H1 (cell line): ENCODE results near the gene PKIB. TPM values are rescaled to one million over a fixed set of nuclear protein-coding genes. Genes with fewer than 3 reads are reported as not detected.

Source experiments
- CTCF ChIA-PET: fragments of 300-600 bp; sonication (Branson Sonifier 250); formaldehyde crosslinking; loops from one replicate; lab custom pipeline; 2021; ENCODE audit not compliant: partially characterized antibody; lab: Charles Lee
- POLR2A ChIA-PET: fragments of 300-600 bp; sonication (Branson Sonifier 250); formaldehyde crosslinking; loops from one replicate; lab custom pipeline; 2021; ENCODE audit warnings: inconsistent platforms; ENCODE audit not compliant: partially characterized antibody; lab: Charles Lee
- DNase-seq, 2 experiments: peaks; one replicate each; pipeline versions ENCODE4 v3.0.0 to v3.0.0-alpha.2; 2010 to 2022; ENCODE audit warnings: low spot score in 2 of 2, low read depth in 1 of 2, mixed read lengths in 1 of 2
- FAIRE-seq: peaks from 2 replicates; lab custom pipeline; 2011; peaks lifted over from hg19 to GRCh38; lab: Jason Lieb, UNC
- H2AFZ ChIP-seq: 2 replicates; pipeline ENCODE4 v1.8.1; 2012; ENCODE audit warnings: low read length, inconsistent platforms
- H2AK5ac ChIP-seq: 2 replicates; pipeline ENCODE4 v1.6.1; 2013; ENCODE audit warnings: low read depth, low read length
- H2BK120ac ChIP-seq: replicated peaks from 2 replicates; pipeline ENCODE3; 2013; ENCODE audit warnings: low read depth, low read length, inconsistent platforms
- H2BK12ac ChIP-seq: 2 replicates; pipeline ENCODE4 v1.6.1; 2013; ENCODE audit warnings: low read depth, low read length
- H2BK15ac ChIP-seq: 2 replicates; pipeline ENCODE4 v1.6.1; 2013; ENCODE audit warnings: low read length
- H2BK20ac ChIP-seq: 2 replicates; pipeline ENCODE4 v1.6.1; 2013; ENCODE audit warnings: low read length
- H2BK5ac ChIP-seq: 2 replicates; pipeline ENCODE4 v1.6.1; 2013; ENCODE audit warnings: low read depth, low read length
- H3K14ac ChIP-seq: 2 replicates; pipeline ENCODE4 v1.6.1; 2013; ENCODE audit warnings: inconsistent platforms; ENCODE audit not compliant: insufficient read length
- H3K18ac ChIP-seq: 2 replicates; pipeline ENCODE4 v1.6.1; 2013; ENCODE audit warnings: low read length; ENCODE audit errors: extremely low read depth
- H3K23ac ChIP-seq: 2 replicates; pipeline ENCODE4 v1.6.1; 2013; ENCODE audit warnings: inconsistent platforms; ENCODE audit not compliant: insufficient read length
- H3K23me2 ChIP-seq: 2 replicates; pipeline ENCODE4 v1.6.1; 2013; ENCODE audit warnings: low read depth, low read length
- H3K27ac ChIP-seq: 2 replicates; pipeline ENCODE4 v1.6.1; 2011; ENCODE audit warnings: low read depth, low read length, inconsistent platforms
- H3K27me3 ChIP-seq, 4 experiments: replicated peaks in 1 of 4; 1 replicate in 1 of 4; 2 replicates in 3 of 4; pipeline versions ENCODE4 v1.6.1 to v1.8.1; 2011 to 2013; ENCODE audit warnings: low read length in 3 of 4, mild to moderate bottlenecking in 3 of 4, inconsistent platforms in 2 of 4, mixed read lengths in 2 of 4, moderate library complexity in 1 of 4; ENCODE audit not compliant: control insufficient read depth in 3 of 4, insufficient read depth in 3 of 4; ENCODE audit errors: extremely low read depth in 1 of 4
- H3K36me3 ChIP-seq, 4 experiments: 2 replicates each; pipeline versions ENCODE4 v1.6.1 to v1.8.1; 2011 to 2013; ENCODE audit warnings: mild to moderate bottlenecking in 4 of 4, low read length in 3 of 4, moderate library complexity in 2 of 4, control low read depth in 1 of 4, inconsistent platforms in 1 of 4; ENCODE audit not compliant: insufficient read depth in 4 of 4, control insufficient read depth in 2 of 4
- H3K4ac ChIP-seq: replicated peaks from 2 replicates; pipeline ENCODE3; 2013; ENCODE audit warnings: low read length, low read depth, mixed read lengths, inconsistent platforms; ENCODE audit not compliant: insufficient read length
- H3K4me1 ChIP-seq, 4 experiments: replicated peaks in 1 of 4; 1 replicate in 1 of 4; 2 replicates in 3 of 4; pipeline versions ENCODE4 v1.6.1 to v1.8.1; 2011 to 2013; ENCODE audit warnings: low read length in 3 of 4, inconsistent platforms in 2 of 4, mixed read lengths in 1 of 4; ENCODE audit not compliant: insufficient read depth in 4 of 4, control insufficient read depth in 3 of 4
- H3K4me2 ChIP-seq, 2 experiments: 2 replicates each; pipeline versions ENCODE4 v1.6.1 to v1.8.1; 2011 to 2013; ENCODE audit warnings: low read depth in 2 of 2, low read length in 2 of 2, control low read depth in 1 of 2, inconsistent platforms in 1 of 2, mild to moderate bottlenecking in 1 of 2; ENCODE audit not compliant: insufficient read depth in 1 of 2
- H3K4me3 ChIP-seq, 4 experiments: fragments of 200-600, 300-600 bp in 1 of 4; sonication (generic), shearing (Covaris generic), sonication (Bioruptor Twin) in 1 of 4; 2 replicates each; pipeline versions ENCODE4 v1.5.1 to v1.8.1; 2011 to 2016; ENCODE audit warnings: low read length in 4 of 4, low read depth in 3 of 4, control low read depth in 2 of 4, inconsistent platforms in 2 of 4, mild to moderate bottlenecking in 2 of 4, mixed read lengths in 1 of 4, moderate library complexity in 1 of 4; ENCODE audit not compliant: insufficient read depth in 2 of 4; ENCODE audit errors: extremely low read depth in 1 of 4
- H3K56ac ChIP-seq: replicated peaks from 2 replicates; pipeline ENCODE3; 2013; ENCODE audit warnings: low read depth, mild to moderate bottlenecking, mixed read lengths, low read length, inconsistent platforms; ENCODE audit not compliant: insufficient read length
- H3K79me1 ChIP-seq: 2 replicates; pipeline ENCODE4 v1.6.1; 2013; ENCODE audit warnings: low read depth, low read length, control low read depth
- H3K79me2 ChIP-seq, 2 experiments: 2 replicates each; pipeline versions ENCODE4 v1.6.1 to v1.8.1; 2012 to 2013; ENCODE audit warnings: low read length in 2 of 2, mild to moderate bottlenecking in 2 of 2, inconsistent platforms in 1 of 2; ENCODE audit not compliant: insufficient read depth in 2 of 2, control insufficient read depth in 1 of 2
- H3K9ac ChIP-seq, 4 experiments: replicated peaks in 1 of 4; 1 replicate in 1 of 4; 2 replicates in 3 of 4; pipeline versions ENCODE4 v1.6.1 to v1.8.1; 2011 to 2013; ENCODE audit warnings: low read depth in 3 of 4, low read length in 3 of 4, control low read depth in 2 of 4, mild to moderate bottlenecking in 2 of 4, moderate library complexity in 2 of 4, inconsistent platforms in 1 of 4; ENCODE audit errors: extremely low read depth in 1 of 4
- H3K9me3 ChIP-seq, 2 experiments: 2 replicates each; pipeline versions ENCODE4 v1.6.1 to v1.8.1; 2012 to 2013; ENCODE audit warnings: mild to moderate bottlenecking in 2 of 2, moderate library complexity in 2 of 2, control low read depth in 1 of 2, inconsistent platforms in 1 of 2, low read depth in 1 of 2, low read length in 1 of 2, mixed read lengths in 1 of 2; ENCODE audit not compliant: insufficient read depth in 2 of 2
- H4K20me1 ChIP-seq, 2 experiments: replicated peaks in 1 of 2; 2 replicates each; pipeline versions ENCODE3 to v1.8.1; 2011 to 2013; ENCODE audit warnings: inconsistent platforms in 2 of 2, low read length in 2 of 2, mild to moderate bottlenecking in 1 of 2; ENCODE audit not compliant: insufficient read depth in 2 of 2, control insufficient read depth in 1 of 2
- H4K5ac ChIP-seq: 2 replicates; pipeline ENCODE4 v1.6.1; 2013; ENCODE audit warnings: low read length, low read depth, mixed read lengths, inconsistent platforms; ENCODE audit not compliant: insufficient read length
- H4K8ac ChIP-seq: 2 replicates; pipeline ENCODE4 v1.8.0; 2013; ENCODE audit warnings: mild to moderate bottlenecking, moderate library complexity, low read length, inconsistent platforms; ENCODE audit not compliant: insufficient read depth; ENCODE audit errors: extremely low read depth
- H4K91ac ChIP-seq: replicated peaks from 2 replicates; pipeline ENCODE3; 2013; ENCODE audit warnings: low read length, mixed read lengths, inconsistent platforms; ENCODE audit not compliant: insufficient read length
- CHD2 ChIP-seq: IDR thresholded peaks from 2 replicates; pipeline ENCODE4 v1.6.1; 2012; ENCODE audit warnings: low read length, improper control_type of control experiment
- CTBP2 ChIP-seq: IDR thresholded peaks from 2 replicates; pipeline ENCODE4 v1.7.0; 2011; ENCODE audit warnings: borderline replicate concordance, mild to moderate bottlenecking, moderate library complexity, mixed read lengths, low read length; ENCODE audit not compliant: insufficient read depth, insufficient read length
- HDAC2 ChIP-seq, 2 experiments: fragments of 300-600 bp in 1 of 2; sonication (generic) in 1 of 2; IDR thresholded peaks; 2 replicates each; pipeline ENCODE4 v1.6.1; 2011 to 2012; ENCODE audit warnings: low read depth in 2 of 2, low read length in 2 of 2, mild to moderate bottlenecking in 2 of 2, moderate library complexity in 2 of 2, borderline replicate concordance in 1 of 2, inconsistent platforms in 1 of 2
- HDAC6 ChIP-seq: IDR thresholded peaks from one replicate; pipeline ENCODE4 v1.7.1; 2012; ENCODE audit warnings: low read depth, mild to moderate bottlenecking, inconsistent platforms, low read length, moderate library complexity
- MAFK ChIP-seq: IDR thresholded peaks from 2 replicates; pipeline ENCODE4 v1.6.1; 2012; ENCODE audit warnings: low read depth, mild to moderate bottlenecking, improper control_type of control experiment, low read length
- POLR2A ChIP-seq, 2 experiments: IDR thresholded peaks; 1 replicate in 1 of 2; 2 replicates in 1 of 2; pipeline ENCODE4 v1.6.1; 2011; ENCODE audit warnings: low read depth in 2 of 2, low read length in 2 of 2, mild to moderate bottlenecking in 2 of 2; ENCODE audit errors: control extremely low read depth in 1 of 2
- POLR2AphosphoS5 ChIP-seq: IDR thresholded peaks from 2 replicates; pipeline ENCODE4 v1.6.1; 2011; ENCODE audit warnings: low read depth, low read length
- RAD21 ChIP-seq, 2 experiments: IDR thresholded peaks in 1 of 2; conservative IDR thresholded peaks in 1 of 2; 2 replicates each; pipeline ENCODE4 v1.6.1; 2011; ENCODE audit warnings: low read depth in 2 of 2, low read length in 2 of 2, improper control_type of control experiment in 1 of 2, inconsistent platforms in 1 of 2, mild to moderate bottlenecking in 1 of 2, moderate library complexity in 1 of 2
- RXRA ChIP-seq: IDR thresholded peaks from 2 replicates; pipeline ENCODE4 v1.6.1; 2011; ENCODE audit warnings: low read depth, mild to moderate bottlenecking, low read length, moderate library complexity; ENCODE audit not compliant: insufficient read depth
- SIRT6 ChIP-seq: IDR thresholded peaks from one replicate; pipeline ENCODE4 v1.7.1; 2012; ENCODE audit warnings: low read length, inconsistent platforms
- SP4 ChIP-seq: IDR thresholded peaks from 2 replicates; pipeline ENCODE4 v1.6.1; 2012; ENCODE audit warnings: low read length, inconsistent platforms
- TAF7 ChIP-seq: optimal IDR thresholded peaks from 2 replicates; pipeline ENCODE3; 2011; ENCODE audit warnings: low read depth, mild to moderate bottlenecking, inconsistent platforms, low read length, moderate library complexity, borderline replicate concordance
- TEAD4 ChIP-seq: IDR thresholded peaks from 2 replicates; pipeline ENCODE4 v1.6.1; 2012; ENCODE audit warnings: low read depth, low read length, inconsistent platforms, mixed read lengths
- WGBS, 2 experiments: shearing (Covaris generic) in 1 of 2; methylation state at CpG; one replicate each; pipeline versions ENCODE4 v1.1.6 to v1.1.7; 2013 to 2015; ENCODE audit warnings: low lambda C conversion rate in 2 of 2, mixed read lengths in 2 of 2, inconsistent platforms in 1 of 2, low coverage in 1 of 2, missing lambda C conversion rate in 1 of 2; ENCODE audit not compliant: insufficient replicate concordance in 2 of 2, insufficient coverage in 1 of 2, insufficient read length in 1 of 2; ENCODE audit errors: extremely low coverage in 1 of 2, missing lambda C conversion rate in 1 of 2; 5-methylcytosine and 5-hydroxymethylcytosine counted together
- polyA plus RNA-seq, 7 experiments: library from polyadenylated mRNA; depleted of rRNA in 3 of 7; stranded (reverse) in 5 of 7; unstranded in 2 of 7; fragments of >200 nt in 5 of 7; fragments of 200-250 nt in 2 of 7; gene quantifications; 1 replicate in 5 of 7; 2 replicates in 1 of 7; 4 replicates in 1 of 7; pipeline versions ENCODE4 v1.2.1 to v1.2.3, GENCODE V29; 2011 to 2013; ENCODE audit warnings: missing spikeins in 2 of 7, mixed read lengths in 2 of 7
- total RNA-seq: library from RNA; stranded (reverse); fragmentation: NEBNext Ultra II Directional; extraction: Animal tissue kit (Norgen Biotek cat#: 25700); gene quantifications from 2 replicates; pipeline ENCODE4 v1.2.1, GENCODE V29; 2021
- TF ChIP-seq, protein P1 (sequence below): IDR thresholded peaks from 2 replicates; pipeline ENCODE4 v1.6.1; 2011; ENCODE audit warnings: low read depth, mild to moderate bottlenecking, low read length; ENCODE audit not compliant: insufficient read depth

The PKIB gene
- total and polyA plus RNA-seq, 2 of the 8 experiments (the other 6 are each of a cell fraction or from before 2014, with no cell fraction given), result 13.5 to 73.3 TPM

DNA sequence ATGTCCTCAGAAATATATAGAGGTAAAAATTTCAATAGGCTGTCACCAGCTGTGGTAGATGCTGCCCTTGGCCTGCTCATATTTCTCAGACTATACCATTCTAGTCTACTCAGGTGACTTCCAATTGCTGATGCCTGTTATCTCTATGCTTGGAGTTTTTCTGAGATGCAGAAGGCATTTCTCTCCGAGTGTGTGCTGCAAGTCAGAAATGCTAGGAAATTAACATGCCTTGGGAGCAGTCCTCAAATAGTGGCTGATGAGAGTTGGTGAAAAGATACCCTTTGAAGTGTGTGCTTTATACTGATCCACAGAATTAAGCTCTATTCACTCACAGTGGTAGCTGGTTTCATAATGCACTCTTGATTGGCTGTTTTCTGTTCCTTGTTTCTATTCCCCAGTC, 43.2 kb upstream of the PKIB start:
- no peak overlapping the region for H2BK120ac ChIP-seq
- H3K27ac ChIP-seq, result no peak overlapping the region
- H3K4me2 ChIP-seq, result no peak overlapping the region
- no peak overlapping the region for H2BK5ac ChIP-seq
- no peaks in the 10 kb centered on the region for H3K9me3 ChIP-seq
- peaks cover 0 to 5% (median 2%) of the 10 kb centered on the region in 4 experiments; a peak in 1 of 7 replicates for H3K4me1 ChIP-seq
- no peak overlapping the region for H4K5ac ChIP-seq
- no peak overlapping the region for H3K9ac ChIP-seq
- peaks cover 0 to 17% (median 0%) of the 10 kb centered on the region in 4 experiments; a peak in 1 of 8 replicates for H3K36me3 ChIP-seq
- peaks cover 0 to 3% of the 10 kb centered on the region in 2 experiments; a peak in 2 of 4 replicates for H3K79me2 ChIP-seq
- DNase-seq (no peak), FAIRE-seq (no peak)
- no peaks in the 10 kb centered on the region for H3K23me2 ChIP-seq
- no peak overlapping the region for H2BK12ac ChIP-seq
- H3K79me1 ChIP-seq, result no peaks in the 10 kb centered on the region; the same call in 1 of the 2 replicates
- H3K56ac ChIP-seq, result no peak overlapping the region
- no peak overlapping the region for H2BK20ac ChIP-seq
- H4K20me1 ChIP-seq, result no peaks in the 10 kb centered on the region
- H3K23ac ChIP-seq, result no peak overlapping the region
- ChIA-PET POLR2A (interaction anchor here (1.4 kb wide), 1 partner anchor 10 kb away, joined by 5 read pairs; no protein-coding TSS in a partner anchor), CTCF (interaction anchor here (1.2 kb wide), 1 partner anchor 36 kb away, joined by 6 read pairs; no protein-coding TSS in a partner anchor)
- H2AK5ac ChIP-seq, result no peak overlapping the region
- no peaks in the 10 kb centered on the region for H3K27me3 ChIP-seq
- no peak overlapping the region for H2AFZ ChIP-seq
- no peak overlapping the region for H4K91ac ChIP-seq
- 80% methylated on average over 1 of the region's 1 CpG; no CpG with 5 or more reads in 1 of the 2 experiments for WGBS, 2 experiments
- H4K8ac ChIP-seq, result no peak overlapping the region
- H3K4me3 ChIP-seq, result no peak overlapping the region
- no peak overlapping the region for H3K4ac ChIP-seq
- H3K14ac ChIP-seq, result no peak overlapping the region
- no peak overlapping the region for H3K18ac ChIP-seq
- H2BK15ac ChIP-seq, result no peak overlapping the region
- TF ChIP-seq MAFK, result no peak
- no peak for TF ChIP-seq TAF7
- no peak for TF ChIP-seq POLR2A (IDR thresholded peaks at IDR 0.05; ENCODE audit: control extremely low read depth in 1 of 2, low read depth in 2 of 2, low read length in 2 of 2)
- TF ChIP-seq SP4, result no peak
- no peak for TF ChIP-seq POLR2AphosphoS5
- no peak for TF ChIP-seq SIRT6
- no peak for TF ChIP-seq RXRA
- TF ChIP-seq CTBP2, result no peak
- TF ChIP-seq TEAD4, result no peak
- no peak for TF ChIP-seq HDAC2 (IDR thresholded peaks at IDR 0.05; ENCODE audit: borderline replicate concordance in 1 of 2, low read depth in 2 of 2, low read length in 2 of 2)
- TF ChIP-seq HDAC6, result no peak
- TF ChIP-seq, protein P1, sequence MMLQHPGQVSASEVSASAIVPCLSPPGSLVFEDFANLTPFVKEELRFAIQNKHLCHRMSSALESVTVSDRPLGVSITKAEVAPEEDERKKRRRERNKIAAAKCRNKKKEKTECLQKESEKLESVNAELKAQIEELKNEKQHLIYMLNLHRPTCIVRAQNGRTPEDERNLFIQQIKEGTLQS, result no peak
- no peak for TF ChIP-seq CHD2
- no peak for TF ChIP-seq RAD21 (IDR thresholded peaks at IDR 0.05 in 1 of 2, conservative IDR thresholded peaks at IDR 0.05 in 1 of 2; ENCODE audit: low read depth in 2 of 2, low read length in 2 of 2)
